Cerebellar cortex (tissue), 1 donor: ENCODE data around the gene CPA4.
"Not testable (repeated sequence)": the region's sequence is repeated elsewhere in the genome, so short reads cannot be mapped to it uniquely, and the experiment has no call there.

ENCODE experiments used
- DNase-seq: peaks from one replicate; pipeline ENCODE4 v3.0.0-alpha.2; 2015; ENCODE audit warnings: low spot score

Gene CPA4

GRCh38 chr7:130303127-130303526 is 10.2 kb downstream of the CPA4 start:
- no peak for DNase-seq

DNA sequence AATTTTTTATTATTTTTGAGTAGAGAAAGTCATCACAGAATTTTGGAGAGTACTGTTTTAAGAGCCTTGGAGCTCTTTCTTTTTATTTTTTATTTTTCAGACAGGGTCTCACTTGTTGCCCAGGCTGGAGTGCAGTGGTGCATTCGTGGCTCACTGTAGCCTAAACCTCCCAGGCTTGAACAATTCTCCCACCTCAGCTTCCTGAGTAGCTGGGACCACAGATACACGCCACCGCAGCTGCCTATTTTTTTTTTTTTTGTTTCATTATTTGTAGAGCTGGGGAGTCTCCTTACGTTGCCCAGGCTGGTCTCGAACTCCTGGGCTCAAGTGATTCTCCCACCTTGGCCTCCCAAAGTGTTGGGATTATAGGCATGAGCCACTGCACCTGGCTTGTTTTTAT is 10.6 kb downstream of the CPA4 start:
- no peak for DNase-seq

- DNase-seq = no peak
Observed at GRCh38 chr7:130303982-130304381, 11.0 kb downstream of the CPA4 start.

GRCh38 chr7:130304878-130305277 is 11.9 kb downstream of the CPA4 start:
- DNase-seq = no peak

DNA sequence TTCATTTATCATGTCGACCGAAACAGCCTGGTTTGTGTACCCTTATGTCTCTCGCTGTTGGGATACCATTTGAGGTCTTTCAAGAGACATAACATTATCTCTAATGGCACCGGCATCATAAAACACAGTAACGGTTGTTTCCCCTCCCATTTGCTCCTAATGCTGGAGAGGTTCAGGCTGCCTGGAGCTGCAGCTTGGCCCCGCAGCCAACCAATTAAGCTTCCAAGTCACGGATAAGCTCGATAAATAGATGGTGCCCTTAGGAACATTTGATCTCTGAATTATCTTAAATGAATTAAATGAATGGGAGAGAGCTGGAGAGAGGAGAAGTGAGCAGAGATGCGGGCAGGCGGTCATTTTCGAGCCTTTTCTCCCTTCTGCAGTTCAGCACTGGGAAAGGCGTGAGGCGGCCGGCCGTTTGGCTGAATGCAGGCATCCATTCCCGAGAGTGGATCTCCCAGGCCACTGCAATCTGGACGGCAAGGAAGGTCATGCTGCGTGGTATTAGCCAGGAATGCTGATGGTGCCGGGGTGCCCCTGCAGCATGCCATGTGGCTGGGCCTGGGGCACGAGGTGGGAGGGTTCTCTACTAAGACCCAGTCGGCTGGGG is 12.6 kb downstream of the CPA4 start:
- no peak for DNase-seq

DNA sequence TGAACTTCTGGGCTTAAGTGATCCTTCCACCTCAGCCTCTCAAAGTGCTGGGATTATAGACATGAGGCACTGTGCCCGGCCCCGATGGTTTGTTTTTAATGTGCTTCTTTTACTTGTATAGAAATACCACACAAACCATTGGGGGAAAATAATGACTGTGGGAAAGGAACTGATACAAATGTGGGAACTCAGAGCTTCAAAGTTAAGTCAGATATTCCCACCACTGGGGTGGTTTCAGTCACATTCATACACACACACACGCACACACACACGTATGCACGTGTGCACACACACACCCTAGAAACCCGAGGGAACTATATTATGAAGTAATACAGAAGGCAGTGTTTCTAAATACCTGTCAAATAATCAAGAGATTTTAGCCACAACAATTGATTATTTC is 17.0 kb downstream of the CPA4 start:
- no peak for DNase-seq

DNA sequence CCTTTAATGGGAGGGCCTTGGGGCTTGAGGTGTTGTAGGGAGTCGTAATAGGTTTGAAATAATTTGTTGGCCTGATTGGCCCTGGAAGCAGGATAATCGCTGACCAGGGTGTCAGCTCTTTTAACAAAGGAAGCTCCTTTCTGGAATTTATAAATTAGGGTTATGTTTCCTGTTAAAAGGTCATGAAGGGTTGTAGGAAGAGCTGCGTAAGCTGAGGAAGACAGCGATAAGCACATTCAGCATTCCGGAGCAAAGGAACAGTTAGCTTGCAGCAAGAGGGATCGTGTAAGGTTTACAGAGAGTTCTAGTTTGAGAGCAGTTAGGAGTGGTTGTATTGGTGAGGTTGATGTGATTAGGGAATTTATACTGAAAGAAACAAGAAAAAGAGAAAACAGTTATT is 21.3 kb downstream of the CPA4 start:
- DNase-seq = no peak

- DNase-seq = no peak
Observed at GRCh38 chr7:130319541-130319940, 26.6 kb downstream of the CPA4 start.

- DNase-seq = not testable (repeated sequence)
Observed at GRCh38 chr7:130321542-130322229, 28.7 kb downstream of the CPA4 start.

GRCh38 chr7:130322615-130323014 is 29.7 kb downstream of the CPA4 start:
- DNase-seq = no peak

- no peak for DNase-seq
Observed at GRCh38 chr7:130324306-130324943, 31.5 kb downstream of the CPA4 start.

DNA sequence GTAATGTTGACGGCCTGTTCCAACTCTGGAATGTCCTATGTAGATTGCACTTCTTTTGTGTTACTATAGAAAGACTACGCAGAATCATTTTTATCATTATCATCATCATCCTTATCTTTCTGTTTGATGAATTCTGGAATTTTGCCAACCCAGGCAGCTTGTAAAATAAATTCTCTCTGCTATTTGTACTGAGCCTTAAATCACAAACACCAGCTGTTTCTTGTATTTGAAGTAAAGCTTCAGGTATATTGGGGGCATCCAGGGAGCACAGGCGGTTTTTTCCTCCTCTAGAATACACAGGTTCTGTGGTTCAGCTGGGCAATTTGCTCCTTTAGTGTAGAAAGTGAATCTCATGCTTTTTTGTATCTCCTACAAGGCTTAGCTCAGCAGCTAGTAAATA is 36.7 kb downstream of the CPA4 start:
- DNase-seq = no peak

- no peak for DNase-seq
Observed at GRCh38 chr7:130332259-130333053, 39.5 kb downstream of the CPA4 start.

GRCh38 chr7:130333832-130334231 is 40.9 kb downstream of the CPA4 start:
- DNase-seq = no peak

DNA sequence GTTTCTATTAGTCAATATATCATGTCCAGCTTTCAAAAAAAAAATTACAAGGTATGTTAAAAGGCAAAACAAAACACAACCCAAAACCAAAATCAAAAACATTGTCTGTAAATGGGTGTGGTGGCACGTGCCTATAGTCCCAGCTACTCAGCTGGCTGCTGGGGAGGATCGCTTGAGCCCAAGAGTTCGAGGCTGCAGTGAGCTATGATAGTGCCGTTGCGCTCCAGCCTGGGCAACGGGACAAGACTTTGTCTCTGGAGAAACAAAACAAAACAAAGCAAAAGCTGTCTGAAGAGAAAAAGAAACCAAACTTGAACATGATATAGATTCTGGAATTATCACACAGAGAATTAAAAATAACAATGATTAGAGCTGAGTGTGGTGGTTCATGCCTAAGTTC is 41.3 kb downstream of the CPA4 start:
- DNase-seq = no peak

- no peak for DNase-seq
Observed at GRCh38 chr7:130337410-130337971, 44.5 kb downstream of the CPA4 start.

GRCh38 chr7:130338233-130338632 is 45.3 kb downstream of the CPA4 start:
- DNase-seq = no peak

GRCh38 chr7:130341882-130342281 is 48.9 kb downstream of the CPA4 start:
- no peak for DNase-seq

DNA sequence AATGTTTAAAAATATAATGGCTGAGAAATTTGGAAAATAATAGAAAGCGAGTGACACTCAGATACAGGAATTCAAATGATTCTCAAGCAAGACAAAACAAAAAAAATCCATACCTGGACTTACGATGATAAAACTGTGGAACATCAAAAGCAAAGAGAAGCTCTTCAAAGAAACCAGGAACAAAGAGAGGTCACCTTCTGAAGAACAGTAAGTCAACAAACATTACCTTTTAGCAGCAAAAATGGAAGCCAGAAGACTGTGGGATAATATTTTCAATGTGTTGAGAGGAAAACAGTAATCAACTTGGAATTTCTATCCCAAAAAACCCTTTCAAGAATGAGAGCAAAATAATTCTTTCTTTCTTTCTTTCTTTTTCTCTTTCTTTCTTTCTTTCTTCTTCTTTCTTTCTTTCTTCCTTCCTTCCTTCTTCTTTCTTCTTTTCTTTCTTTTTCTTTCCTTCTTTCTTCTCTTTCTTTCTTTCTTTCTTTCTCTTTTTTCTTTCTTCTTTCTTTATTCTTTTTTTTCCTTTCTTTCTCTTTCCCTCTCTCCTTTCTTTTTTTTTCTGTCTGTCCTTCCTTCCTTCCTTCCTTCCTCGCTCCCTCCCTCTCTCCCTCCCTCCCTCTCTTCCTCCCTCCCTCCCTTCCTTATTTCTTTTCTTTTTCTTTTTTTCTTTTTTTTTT is 49.9 kb downstream of the CPA4 start:
- DNase-seq = no peak

DNA sequence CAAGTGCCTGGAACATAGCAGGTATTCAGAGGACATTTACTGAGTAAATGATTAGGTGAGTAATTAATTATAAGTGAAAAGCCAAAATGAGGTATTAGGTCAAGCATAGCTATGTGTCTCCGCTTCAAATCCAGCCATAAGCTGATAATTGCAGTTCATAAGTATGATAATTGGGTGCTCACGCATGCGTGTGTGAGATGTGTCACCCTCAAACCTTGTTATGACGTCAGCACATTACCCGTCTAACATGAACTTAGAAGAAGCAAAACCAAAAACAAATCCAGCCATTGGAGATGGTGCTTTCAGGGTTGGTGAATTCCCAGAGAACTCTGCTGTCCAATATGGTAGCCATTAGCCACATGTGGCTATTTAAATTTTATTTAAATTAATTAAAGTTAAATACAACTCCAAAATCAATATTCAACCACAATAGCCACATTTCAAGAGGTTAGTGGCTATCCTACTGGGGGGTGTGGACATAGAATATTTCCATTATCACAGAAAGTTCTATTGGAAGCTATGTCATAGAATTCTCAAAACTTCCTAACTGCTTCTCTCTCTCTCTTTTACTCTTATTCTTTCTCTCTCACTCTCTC is 51.4 kb downstream of the CPA4 start, which contains the start of gene CPA5:
Gene CPA5 (plus strand): TSS at position 546 of the 596 bp plus-strand sequence. CDS start 1,670 bp downstream, outside the sequence.
- no peak for DNase-seq

GRCh38 chr7:130345136-130345535 is 52.2 kb downstream of the CPA4 start:
- DNase-seq = no peak
